ENCODE results near the gene DAAM2.

The DAAM2 gene

GRCh38 chr6:39904946-39905639 lies 112.9 kb downstream of the DAAM2 start:
- Histone ChIP-seq H3K4me1 (ENCODE audit: insufficient read depth, insufficient read length) (no peaks in the 10 kb centered on the region), H3K36me3 (ENCODE audit: insufficient read depth, insufficient read length, low read length) (peaks cover 75% of the 10 kb centered on the region), H3K9ac (ENCODE audit: insufficient read length, low read depth) (no peak overlapping the region), H3K4me3 (ENCODE audit: insufficient read length, low read depth) (no peak overlapping the region), H3K9me3 (ENCODE audit: insufficient read depth, low read length) (no peaks in the 10 kb centered on the region), H3K27me3 (ENCODE audit: insufficient read depth, insufficient read length) (no peaks in the 10 kb centered on the region)
- no peak for DNase-seq (ENCODE audit: low read depth, low spot score)
- TF ChIP-seq YY1 (IDR thresholded peaks at IDR 0.05; ENCODE audit: insufficient read depth, insufficient read length), result no peak

GRCh38 chr6:39905640-39905975 lies 113.4 kb downstream of the DAAM2 start:
- no peaks in the 10 kb centered on the region for H3K9me3 ChIP-seq (ENCODE audit: insufficient read depth, low read length)
- peaks cover 72% of the 10 kb centered on the region for H3K36me3 ChIP-seq (ENCODE audit: insufficient read depth, insufficient read length, low read length)
- no peaks in the 10 kb centered on the region for H3K4me1 ChIP-seq (ENCODE audit: insufficient read depth, insufficient read length)
- DNase-seq (ENCODE audit: low read depth, low spot score), result no peak
- no peak overlapping the region for H3K9ac ChIP-seq (ENCODE audit: insufficient read length, low read depth)
- no peak overlapping the region for H3K4me3 ChIP-seq (ENCODE audit: insufficient read length, low read depth)
- no peaks in the 10 kb centered on the region for H3K27me3 ChIP-seq (ENCODE audit: insufficient read depth, insufficient read length)
- TF ChIP-seq ZNF274 (IDR thresholded peaks at IDR 0.05; ENCODE audit: low read depth, low read length) (no peak), SUZ12 (IDR thresholded peaks at IDR 0.05; ENCODE audit: extremely low read depth, insufficient read depth, insufficient read length) (no peak), YY1 (IDR thresholded peaks at IDR 0.05; ENCODE audit: insufficient read depth, insufficient read length) (no peak)

GRCh38 chr6:39906318-39906761 lies 114.2 kb downstream of the DAAM2 start:
- Histone ChIP-seq H3K9ac (ENCODE audit: insufficient read length, low read depth) (no peak overlapping the region), H3K4me1 (ENCODE audit: insufficient read depth, insufficient read length) (no peaks in the 10 kb centered on the region), H3K27me3 (ENCODE audit: insufficient read depth, insufficient read length) (no peaks in the 10 kb centered on the region), H3K4me3 (ENCODE audit: insufficient read length, low read depth) (no peak overlapping the region), H3K36me3 (ENCODE audit: insufficient read depth, insufficient read length, low read length) (peaks cover 66% of the 10 kb centered on the region), H3K9me3 (ENCODE audit: insufficient read depth, low read length) (no peaks in the 10 kb centered on the region)
- TF ChIP-seq ZNF274 (IDR thresholded peaks at IDR 0.05; ENCODE audit: low read depth, low read length) (no peak), YY1 (IDR thresholded peaks at IDR 0.05; ENCODE audit: insufficient read depth, insufficient read length) (no peak), SUZ12 (IDR thresholded peaks at IDR 0.05; ENCODE audit: extremely low read depth, insufficient read depth, insufficient read length) (no peak)
- no peak for DNase-seq (ENCODE audit: low read depth, low spot score)

- no peaks in the 10 kb centered on the region for H3K4me1 ChIP-seq (ENCODE audit: insufficient read depth, insufficient read length)
- H3K27me3 ChIP-seq (ENCODE audit: insufficient read depth, insufficient read length), result no peaks in the 10 kb centered on the region
- no peaks in the 10 kb centered on the region for H3K9me3 ChIP-seq (ENCODE audit: insufficient read depth, low read length)
- H3K4me3 ChIP-seq (ENCODE audit: insufficient read length, low read depth), result no peak overlapping the region
- TF ChIP-seq SUZ12 (IDR thresholded peaks at IDR 0.05; ENCODE audit: extremely low read depth, insufficient read depth, insufficient read length), result no peak
- no peak for TF ChIP-seq ZNF274 (IDR thresholded peaks at IDR 0.05; ENCODE audit: low read depth, low read length)
- no peak overlapping the region for H3K9ac ChIP-seq (ENCODE audit: insufficient read length, low read depth)
- DNase-seq (ENCODE audit: low read depth, low spot score), result no peak
- peaks cover 66% of the 10 kb centered on the region for H3K36me3 ChIP-seq (ENCODE audit: insufficient read depth, insufficient read length, low read length)
Observed at GRCh38 chr6:39907871-39908575, 115.8 kb downstream of the DAAM2 start.

GRCh38 chr6:39908838-39909583 lies 116.8 kb downstream of the DAAM2 start:
- H3K4me1 ChIP-seq (ENCODE audit: insufficient read depth, insufficient read length), result no peaks in the 10 kb centered on the region
- no peak for DNase-seq (ENCODE audit: low read depth, low spot score)
- H3K4me3 ChIP-seq (ENCODE audit: insufficient read length, low read depth), result no peak overlapping the region
- peaks cover 64% of the 10 kb centered on the region for H3K36me3 ChIP-seq (ENCODE audit: insufficient read depth, insufficient read length, low read length)
- H3K9me3 ChIP-seq (ENCODE audit: insufficient read depth, low read length), result no peaks in the 10 kb centered on the region
- H3K27me3 ChIP-seq (ENCODE audit: insufficient read depth, insufficient read length), result no peaks in the 10 kb centered on the region
- H3K9ac ChIP-seq (ENCODE audit: insufficient read length, low read depth), result no peak overlapping the region
- TF ChIP-seq YY1 (IDR thresholded peaks at IDR 0.05; ENCODE audit: insufficient read depth, insufficient read length) (no peak), ZNF274 (IDR thresholded peaks at IDR 0.05; ENCODE audit: low read depth, low read length) (no peak), SUZ12 (IDR thresholded peaks at IDR 0.05; ENCODE audit: extremely low read depth, insufficient read depth, insufficient read length) (no peak)

GRCh38 chr6:39909701-39910100 lies 117.5 kb downstream of the DAAM2 start:
- DNase-seq (ENCODE audit: low read depth, low spot score), result no peak
- TF ChIP-seq ZNF274 (IDR thresholded peaks at IDR 0.05; ENCODE audit: low read depth, low read length) (no peak), YY1 (IDR thresholded peaks at IDR 0.05; ENCODE audit: insufficient read depth, insufficient read length) (no peak), SUZ12 (IDR thresholded peaks at IDR 0.05; ENCODE audit: extremely low read depth, insufficient read depth, insufficient read length) (no peak)
- Histone ChIP-seq H3K4me3 (ENCODE audit: insufficient read length, low read depth) (no peak overlapping the region), H3K36me3 (ENCODE audit: insufficient read depth, insufficient read length, low read length) (peaks cover 62% of the 10 kb centered on the region), H3K9me3 (ENCODE audit: insufficient read depth, low read length) (no peaks in the 10 kb centered on the region), H3K27me3 (ENCODE audit: insufficient read depth, insufficient read length) (no peaks in the 10 kb centered on the region), H3K4me1 (ENCODE audit: insufficient read depth, insufficient read length) (no peaks in the 10 kb centered on the region), H3K9ac (ENCODE audit: insufficient read length, low read depth) (no peak overlapping the region)

GRCh38 chr6:39910164-39910563 lies 118.0 kb downstream of the DAAM2 start:
- TF ChIP-seq SUZ12 (IDR thresholded peaks at IDR 0.05; ENCODE audit: extremely low read depth, insufficient read depth, insufficient read length) (no peak), YY1 (IDR thresholded peaks at IDR 0.05; ENCODE audit: insufficient read depth, insufficient read length) (no peak), ZNF274 (IDR thresholded peaks at IDR 0.05; ENCODE audit: low read depth, low read length) (no peak)
- H3K4me1 ChIP-seq (ENCODE audit: insufficient read depth, insufficient read length), result no peaks in the 10 kb centered on the region
- H3K4me3 ChIP-seq (ENCODE audit: insufficient read length, low read depth), result no peak overlapping the region
- H3K36me3 ChIP-seq (ENCODE audit: insufficient read depth, insufficient read length, low read length), result peaks cover 62% of the 10 kb centered on the region
- no peaks in the 10 kb centered on the region for H3K9me3 ChIP-seq (ENCODE audit: insufficient read depth, low read length)
- no peak overlapping the region for H3K9ac ChIP-seq (ENCODE audit: insufficient read length, low read depth)
- no peak for DNase-seq (ENCODE audit: low read depth, low spot score)
- no peaks in the 10 kb centered on the region for H3K27me3 ChIP-seq (ENCODE audit: insufficient read depth, insufficient read length)

Measured in NT2/D1 (cell line).